ENCODE results near the gene OR2G2.

- TF ChIP-seq CTCF (IDR thresholded peaks at IDR 0.05) (no peak), POLR2A (IDR thresholded peaks at IDR 0.05) (no peak)
Measured at GRCh38 chr1:247548092-247548491, 40.1 kb upstream of the OR2G2 start.

All from thyroid gland (tissue), 4 donors.